HCT116 (cell line): ENCODE measurements around the gene CHCHD3.

Source experiments
- EZH2phosphoT487 ChIP-seq: fragments of 200-600 bp; IDR thresholded peaks from 2 replicates; pipeline ENCODE4 v1.6.1; 2018; ENCODE audit warnings: antibody characterized with exemption, borderline replicate concordance
- FOSL1 ChIP-seq: IDR thresholded peaks from 2 replicates; pipeline ENCODE4 v1.6.1; 2012; ENCODE audit warnings: low read depth
- POLR2A ChIP-seq: IDR thresholded peaks from 2 replicates; pipeline ENCODE4 v1.7.0; 2011; ENCODE audit warnings: borderline replicate concordance; ENCODE audit not compliant: insufficient read depth, insufficient read length; ENCODE audit errors: extremely low read depth
- ZNF274 ChIP-seq: fragments of 200-500 bp; sonication (Bioruptor generic); IDR thresholded peaks from 2 replicates; pipeline ENCODE4 v1.6.1; 2014; ENCODE audit warnings: mild to moderate bottlenecking, low read depth, low read length, inconsistent platforms
- TF ChIP-seq, protein P1 (sequence below), 3 experiments: fragments of 200-600 bp in 1 of 3; sonication (generic) in 1 of 3; IDR thresholded peaks in 2 of 3; conservative IDR thresholded peaks in 1 of 3; 2 replicates each; pipeline ENCODE4 v1.5.1; 2012 to 2017; ENCODE audit warnings: low read depth in 2 of 3, low read length in 2 of 3, antibody characterized with exemption in 1 of 3, borderline replicate concordance in 1 of 3, control low read depth in 1 of 3, mild to moderate bottlenecking in 1 of 3, mixed read lengths in 1 of 3, mixed run types in 1 of 3, moderate library complexity in 1 of 3; ENCODE audit not compliant: insufficient read depth in 1 of 3
- TF ChIP-seq, protein P2 (sequence below): IDR thresholded peaks from 2 replicates; pipeline ENCODE4 v1.6.1; 2012

DNA sequence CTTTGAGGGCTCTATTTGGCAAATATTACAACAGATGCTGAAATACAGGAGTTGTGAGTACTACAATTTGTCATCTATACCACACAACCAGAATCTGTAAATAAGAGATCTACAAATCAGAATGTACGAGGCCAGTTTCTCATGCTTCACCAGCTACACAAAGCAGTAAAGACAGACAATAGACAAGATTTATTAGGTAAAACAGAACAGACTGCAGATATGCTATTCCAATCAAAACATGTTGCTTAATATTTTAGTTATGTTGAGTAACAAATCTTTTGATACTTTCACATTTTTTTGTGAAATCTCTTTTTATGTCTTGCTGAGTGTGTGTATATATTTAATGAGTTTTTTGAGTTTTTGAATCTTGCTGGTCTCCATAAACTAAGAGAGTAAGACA, 109.1 kb downstream of the CHCHD3 start:
- TF ChIP-seq POLR2A = no peak
- TF ChIP-seq, protein P1, sequence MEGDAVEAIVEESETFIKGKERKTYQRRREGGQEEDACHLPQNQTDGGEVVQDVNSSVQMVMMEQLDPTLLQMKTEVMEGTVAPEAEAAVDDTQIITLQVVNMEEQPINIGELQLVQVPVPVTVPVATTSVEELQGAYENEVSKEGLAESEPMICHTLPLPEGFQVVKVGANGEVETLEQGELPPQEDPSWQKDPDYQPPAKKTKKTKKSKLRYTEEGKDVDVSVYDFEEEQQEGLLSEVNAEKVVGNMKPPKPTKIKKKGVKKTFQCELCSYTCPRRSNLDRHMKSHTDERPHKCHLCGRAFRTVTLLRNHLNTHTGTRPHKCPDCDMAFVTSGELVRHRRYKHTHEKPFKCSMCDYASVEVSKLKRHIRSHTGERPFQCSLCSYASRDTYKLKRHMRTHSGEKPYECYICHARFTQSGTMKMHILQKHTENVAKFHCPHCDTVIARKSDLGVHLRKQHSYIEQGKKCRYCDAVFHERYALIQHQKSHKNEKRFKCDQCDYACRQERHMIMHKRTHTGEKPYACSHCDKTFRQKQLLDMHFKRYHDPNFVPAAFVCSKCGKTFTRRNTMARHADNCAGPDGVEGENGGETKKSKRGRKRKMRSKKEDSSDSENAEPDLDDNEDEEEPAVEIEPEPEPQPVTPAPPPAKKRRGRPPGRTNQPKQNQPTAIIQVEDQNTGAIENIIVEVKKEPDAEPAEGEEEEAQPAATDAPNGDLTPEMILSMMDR (IDR thresholded peaks at IDR 0.05 in 2 of 3, conservative IDR thresholded peaks at IDR 0.05 in 1 of 3; ENCODE audit: borderline replicate concordance in 1 of 3, insufficient read depth in 1 of 3, low read depth in 2 of 3, low read length in 2 of 3) = no peak
- TF ChIP-seq ZNF274 = no peak
- TF ChIP-seq, protein P2, sequence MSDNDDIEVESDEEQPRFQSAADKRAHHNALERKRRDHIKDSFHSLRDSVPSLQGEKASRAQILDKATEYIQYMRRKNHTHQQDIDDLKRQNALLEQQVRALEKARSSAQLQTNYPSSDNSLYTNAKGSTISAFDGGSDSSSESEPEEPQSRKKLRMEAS = no peak
- no peak for TF ChIP-seq FOSL1
- TF ChIP-seq EZH2phosphoT487 = no peak
